HepG2 (cell line): ENCODE results near the gene ARL2. TPM values are rescaled to one million over a fixed set of nuclear protein-coding genes. Genes with fewer than 3 reads are reported as not detected.

Experiments used
- ARNT2 ChIP-seq: sonication (generic); formaldehyde crosslinking; IDR thresholded peaks from 2 replicates; pipeline ENCODE4 v1.8.0; 2022; ENCODE audit warnings: mild to moderate bottlenecking, low read depth, missing genetic modification reagents, moderate library complexity
- BATF2 ChIP-seq: sonication (generic); formaldehyde crosslinking; IDR thresholded peaks from 2 replicates; pipeline ENCODE4 v1.8.0; 2022; ENCODE audit warnings: mild to moderate bottlenecking, missing genetic modification reagents, moderate library complexity
- CCAR2 ChIP-seq: fragments of 200-400 bp; formaldehyde crosslinking; optimal IDR thresholded peaks from 2 replicates; pipeline ENCODE3; 2018; ENCODE audit warnings: low read depth, mild to moderate bottlenecking, low read length, moderate library complexity
- ESRRA ChIP-seq: sonication (generic); formaldehyde crosslinking; IDR thresholded peaks from 2 replicates; pipeline ENCODE4 v1.5.1; 2020; ENCODE audit warnings: mild to moderate bottlenecking, low read depth, missing genetic modification reagents
- FOXA3 ChIP-seq: IDR thresholded peaks from 2 replicates; pipeline ENCODE4 v1.6.1; 2016; ENCODE audit warnings: missing genetic modification reagents, missing compliant biosample characterization
- GZF1 ChIP-seq: sonication (generic); formaldehyde crosslinking; IDR thresholded peaks from 2 replicates; pipeline ENCODE4 v1.5.1; 2020; ENCODE audit warnings: mild to moderate bottlenecking, missing genetic modification reagents
- HES4 ChIP-seq: sonication (generic); formaldehyde crosslinking; IDR thresholded peaks from 2 replicates; pipeline ENCODE4 v1.9.0; 2021; ENCODE audit warnings: mild to moderate bottlenecking, missing genetic modification reagents, borderline replicate concordance
- HMGA1 ChIP-seq: sonication (generic); formaldehyde crosslinking; conservative IDR thresholded peaks from 2 replicates; pipeline ENCODE4 v1.4.0; 2020; ENCODE audit warnings: missing genetic modification reagents
- MBNL3 ChIP-seq: fragments of 250-450 bp; sonication (Bioruptor Pico); conservative IDR thresholded peaks from 2 replicates; pipeline ENCODE4 v1.8.0; 2022; ENCODE audit warnings: mild to moderate bottlenecking, inconsistent platforms
- MXD3 ChIP-seq: IDR thresholded peaks from 2 replicates; pipeline ENCODE4 v1.6.1; 2016; ENCODE audit warnings: mild to moderate bottlenecking, missing biosample characterization, missing genetic modification reagents
- NBN ChIP-seq: fragments of 450-650 bp; conservative IDR thresholded peaks from 2 replicates; pipeline ENCODE4 v1.6.1; 2017
- NR2F2 ChIP-seq: IDR thresholded peaks from 2 replicates; pipeline ENCODE4 v1.6.1; 2012; ENCODE audit warnings: low read depth, inconsistent platforms, borderline replicate concordance
- PHF20 ChIP-seq: sonication (generic); formaldehyde crosslinking; IDR thresholded peaks from 2 replicates; pipeline ENCODE4 v1.5.0; 2020; ENCODE audit warnings: mild to moderate bottlenecking, missing genetic modification reagents
- POGK ChIP-seq: sonication (generic); formaldehyde crosslinking; conservative IDR thresholded peaks from 2 replicates; pipeline ENCODE4 v1.8.0; 2022; ENCODE audit warnings: mild to moderate bottlenecking, moderate library complexity, missing genetic modification reagents
- THAP11 ChIP-seq: IDR thresholded peaks from 2 replicates; pipeline ENCODE4 v1.6.1; 2016; ENCODE audit warnings: missing biosample characterization, missing genetic modification reagents
- U2AF1 ChIP-seq: fragments of 200-400 bp; formaldehyde crosslinking; optimal IDR thresholded peaks from 2 replicates; pipeline ENCODE3; 2017; ENCODE audit warnings: mild to moderate bottlenecking, low read depth, low read length
- ZBTB20 ChIP-seq: sonication (generic); formaldehyde crosslinking; IDR thresholded peaks from 2 replicates; pipeline ENCODE4 v1.8.1; 2023; ENCODE audit warnings: missing genetic modification reagents, low read depth, mild to moderate bottlenecking, borderline replicate concordance
- ZFP1 ChIP-seq: IDR thresholded peaks from 2 replicates; pipeline ENCODE4 v1.6.1; 2016
- ZMYM4 ChIP-seq: sonication (generic); formaldehyde crosslinking; IDR thresholded peaks from 2 replicates; pipeline ENCODE4 v1.8.1; 2023; ENCODE audit warnings: mild to moderate bottlenecking, missing genetic modification reagents
- ZNF598 ChIP-seq: sonication (generic); formaldehyde crosslinking; IDR thresholded peaks from 2 replicates; pipeline ENCODE4 v1.5.1; 2020; ENCODE audit warnings: mild to moderate bottlenecking, missing genetic modification reagents, borderline replicate concordance
- ZNF605 ChIP-seq: sonication (generic); formaldehyde crosslinking; IDR thresholded peaks from 2 replicates; pipeline ENCODE4 v1.8.0; 2022; ENCODE audit warnings: mild to moderate bottlenecking, missing genetic modification reagents
- ZNF619 ChIP-seq: sonication (generic); formaldehyde crosslinking; IDR thresholded peaks from 2 replicates; pipeline ENCODE4 v1.4.0; 2020; ENCODE audit warnings: mild to moderate bottlenecking, missing genetic modification reagents
- ZNF75D ChIP-seq: sonication (generic); formaldehyde crosslinking; IDR thresholded peaks from 2 replicates; pipeline ENCODE4 v1.8.1; 2023; ENCODE audit warnings: missing genetic modification reagents, mild to moderate bottlenecking, borderline replicate concordance
- ZNF775 ChIP-seq: sonication (generic); formaldehyde crosslinking; IDR thresholded peaks from 2 replicates; pipeline ENCODE4 v1.4.0; 2020; ENCODE audit warnings: missing genetic modification reagents, mild to moderate bottlenecking, moderate library complexity, borderline replicate concordance
- ZNF784 ChIP-seq: sonication (generic); formaldehyde crosslinking; IDR thresholded peaks from 2 replicates; pipeline ENCODE4 v1.5.1; 2020; ENCODE audit warnings: missing genetic modification reagents, mild to moderate bottlenecking, borderline replicate concordance
- ZNF839 ChIP-seq: sonication (generic); formaldehyde crosslinking; IDR thresholded peaks from 2 replicates; pipeline ENCODE4 v1.4.0; 2020; ENCODE audit warnings: missing genetic modification reagents, mild to moderate bottlenecking, borderline replicate concordance
- ZNF878 ChIP-seq: sonication (generic); formaldehyde crosslinking; IDR thresholded peaks from 2 replicates; pipeline ENCODE4 v1.8.1; 2023; ENCODE audit warnings: mild to moderate bottlenecking, missing genetic modification reagents, moderate library complexity
- polyA plus RNA-seq, 8 experiments: library from polyadenylated mRNA; depleted of rRNA in 3 of 8; stranded (reverse) in 7 of 8; unstranded in 1 of 8; fragments of >200 nt; fragmentation: Illumina TruSeq in 4 of 8; extraction: Trizol in 4 of 8; gene quantifications; 2 replicates each; pipeline versions ENCODE4 v1.2.1 to v1.2.3, GENCODE V29; 2011 to 2016; ENCODE audit warnings: low read depth in 4 of 8, missing spikeins in 1 of 8, mixed read lengths in 1 of 8; ENCODE audit not compliant: insufficient read depth in 1 of 8
- total RNA-seq, 5 experiments: library from RNA; depleted of rRNA; stranded (reverse); fragments of >200 nt; fragmentation: Illumina TruSeq; extraction: Trizol; gene quantifications; 2 replicates each; pipeline ENCODE4 v1.2.3, GENCODE V29; 2016; ENCODE audit warnings: low read depth in 1 of 5

The ARL2 gene
- total and polyA plus RNA-seq, 2 of the 13 experiments (the other 11 are each of a cell fraction or from before 2014, with no cell fraction given), result 82.9 to 84.4 TPM

- TF ChIP-seq ZFP1 (CRISPR knock-in tag), result no peak
- TF ChIP-seq THAP11 (CRISPR knock-in tag), result peak; percentile 83
- TF ChIP-seq ZNF619, result 0 out of 2 replicates have a peak, but pooled peaks have one; percentile 80
- no peak for TF ChIP-seq HMGA1 (CRISPR knock-in tag)
- TF ChIP-seq MXD3 (CRISPR knock-in tag), result peak; percentile 54; the same call in 1 of the 2 replicates
- 0 out of 2 replicates have a peak, but pooled peaks have one; percentile 51 for TF ChIP-seq ZBTB20 (CRISPR knock-in tag)
- TF ChIP-seq MBNL3 (CRISPR knock-in tag), result no peak
- no peak for TF ChIP-seq NR2F2
- TF ChIP-seq GZF1, result no peak
- TF ChIP-seq U2AF1, result peak; percentile 51
- no peak; the same call in 1 of the 2 replicates for TF ChIP-seq HES4 (CRISPR knock-in tag)
- TF ChIP-seq PHF20, result peak; percentile 62; the same call in 1 of the 2 replicates
- no peak for TF ChIP-seq NBN
- TF ChIP-seq ZMYM4 (CRISPR knock-in tag), result peak; percentile 38; the same call in 1 of the 2 replicates
- 0 out of 2 replicates have a peak, but pooled peaks have one; percentile 23 for TF ChIP-seq ZNF878 (CRISPR knock-in tag)
- peak; percentile 73; the same call in 1 of the 2 replicates for TF ChIP-seq ARNT2 (CRISPR knock-in tag)
- peak; percentile 89 for TF ChIP-seq ZNF605
- no peak for TF ChIP-seq CCAR2
- TF ChIP-seq ESRRA (CRISPR knock-in tag), result peak; percentile 62; the same call in 1 of the 2 replicates
- TF ChIP-seq ZNF839 (CRISPR knock-in tag), result no peak
- TF ChIP-seq POGK (CRISPR knock-in tag), result peak; percentile 75; the same call in 1 of the 2 replicates
- TF ChIP-seq ZNF775 (CRISPR knock-in tag), result no peak
- TF ChIP-seq ZNF784, result 0 out of 2 replicates have a peak, but pooled peaks have one; percentile 50
- TF ChIP-seq ZNF75D (CRISPR knock-in tag), result no peak
- TF ChIP-seq BATF2 (CRISPR knock-in tag), result no peak
- TF ChIP-seq ZNF598 (CRISPR knock-in tag), result peak; percentile 63; the same call in 1 of the 2 replicates
- peak; percentile 14; the same call in 1 of the 2 replicates for TF ChIP-seq FOXA3 (CRISPR knock-in tag)
Measured at GRCh38 chr11:65027213-65028067, 13.5 kb downstream of the ARL2 start, which contains the start of gene SNX15 (continued).
